Amygdala (tissue), 56 donors: ENCODE results near the gene LTA.

ENCODE experiments used
- DNase-seq, 56 donors: peaks; one replicate each; lab custom pipeline; 2025; lab: John Stamatoyannopoulos, UW

The LTA gene

GRCh38 chr6:31572041-31572911 lies at the start of gene LTA:
LTA (plus strand) TSS chr6:31572289; CDS start chr6:31572743, 454 bp downstream.
- DNase-seq = no peak

- no peak for DNase-seq
Measured at GRCh38 chr6:31525553-31525931, 46.5 kb upstream of the LTA start.

- no peak for DNase-seq
Measured at GRCh38 chr6:31525932-31526591, 46.0 kb upstream of the LTA start.

- no peak for DNase-seq
Measured at GRCh38 chr6:31528307-31528777, 43.7 kb upstream of the LTA start.

GRCh38 chr6:31528821-31529328 lies 43.2 kb upstream of the LTA start, which contains the start of gene MCCD1:
MCCD1 (plus strand) TSS chr6:31528962; CDS start chr6:31529015, 53 bp downstream.
- DNase-seq = no peak

GRCh38 chr6:31529329-31530150 lies 42.5 kb upstream of the LTA start:
- no peak for DNase-seq

GRCh38 chr6:31530659-31531058 lies 41.4 kb upstream of the LTA start:
- no peak for DNase-seq

GRCh38 chr6:31531162-31531561 lies 40.9 kb upstream of the LTA start:
- no peak for DNase-seq

- DNase-seq = no peak
Measured at GRCh38 chr6:31531771-31532643, 40.1 kb upstream of the LTA start.

- DNase-seq = no peak
Measured at GRCh38 chr6:31532644-31533454, 39.2 kb upstream of the LTA start.

GRCh38 chr6:31533455-31533841 lies 38.6 kb upstream of the LTA start:
- DNase-seq = no peak

GRCh38 chr6:31534011-31534410 lies 38.1 kb upstream of the LTA start:
- DNase-seq = no peak

GRCh38 chr6:31534521-31535040 lies 37.5 kb upstream of the LTA start:
- DNase-seq = no peak

- no peak for DNase-seq
Measured at GRCh38 chr6:31535538-31536324, 36.4 kb upstream of the LTA start.

GRCh38 chr6:31538805-31539400 lies 33.2 kb upstream of the LTA start:
- DNase-seq = no peak

GRCh38 chr6:31540640-31541039 lies 31.4 kb upstream of the LTA start:
- DNase-seq = no peak

GRCh38 chr6:31541059-31541657 lies 30.9 kb upstream of the LTA start:
- peak in 12 of 56 donors; percentile 19 to 63 (median 41) for DNase-seq
